Occipital lobe (tissue), 2 donors: Measurements from ENCODE around the gene PLD4. TPM values are rescaled to one million over a fixed set of nuclear protein-coding genes. Genes with fewer than 3 reads are reported as not detected.

ENCODE experiments used
- DNase-seq: peaks from one replicate; lab custom pipeline; 2025; lab: John Stamatoyannopoulos, UW
- total RNA-seq: library from RNA; depleted of rRNA; stranded (reverse); fragments of >200 nt; gene quantifications from one replicate; pipeline ENCODE4 v1.2.3, GENCODE V29; 2014

Gene PLD4
- total RNA-seq, 1 donor from 2014 or later = 5.8 TPM

DNA sequence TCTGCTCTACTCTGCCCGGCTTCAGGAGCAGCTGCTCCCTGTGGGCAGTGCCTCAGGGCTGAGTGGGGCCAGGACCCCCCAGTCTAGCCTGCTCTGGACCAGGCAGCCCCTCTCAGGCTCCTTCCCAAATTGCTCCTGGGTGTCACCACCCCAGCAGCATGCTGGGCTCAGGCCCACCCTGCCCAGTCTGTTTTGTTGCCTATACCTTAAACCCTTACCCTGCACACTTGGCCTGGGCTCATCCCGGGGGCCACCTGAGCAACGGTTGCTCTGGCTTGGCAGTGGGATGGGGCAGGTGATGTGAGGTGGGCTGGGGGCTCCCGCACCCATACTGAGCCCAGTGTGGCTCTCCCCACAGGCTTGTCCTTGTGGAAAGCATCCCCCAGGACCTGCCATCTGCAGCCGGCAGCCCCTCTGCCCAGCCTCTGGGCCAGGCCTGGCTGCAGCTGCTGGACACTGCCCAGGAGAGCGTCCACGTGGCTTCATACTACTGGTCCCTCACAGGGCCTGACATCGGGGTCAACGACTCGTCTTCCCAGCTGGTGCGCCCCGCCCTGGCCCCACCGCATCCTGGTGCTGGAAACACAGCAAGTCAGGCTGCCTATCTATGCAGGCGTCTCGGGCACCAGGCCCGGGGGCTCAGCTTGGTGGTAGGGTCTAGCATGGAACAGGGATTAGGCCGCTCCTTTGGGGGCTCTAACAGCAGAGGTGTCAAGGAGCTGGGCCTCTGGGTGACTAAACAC lies 3.9 kb downstream of the PLD4 start:
- no peak for DNase-seq

DNA sequence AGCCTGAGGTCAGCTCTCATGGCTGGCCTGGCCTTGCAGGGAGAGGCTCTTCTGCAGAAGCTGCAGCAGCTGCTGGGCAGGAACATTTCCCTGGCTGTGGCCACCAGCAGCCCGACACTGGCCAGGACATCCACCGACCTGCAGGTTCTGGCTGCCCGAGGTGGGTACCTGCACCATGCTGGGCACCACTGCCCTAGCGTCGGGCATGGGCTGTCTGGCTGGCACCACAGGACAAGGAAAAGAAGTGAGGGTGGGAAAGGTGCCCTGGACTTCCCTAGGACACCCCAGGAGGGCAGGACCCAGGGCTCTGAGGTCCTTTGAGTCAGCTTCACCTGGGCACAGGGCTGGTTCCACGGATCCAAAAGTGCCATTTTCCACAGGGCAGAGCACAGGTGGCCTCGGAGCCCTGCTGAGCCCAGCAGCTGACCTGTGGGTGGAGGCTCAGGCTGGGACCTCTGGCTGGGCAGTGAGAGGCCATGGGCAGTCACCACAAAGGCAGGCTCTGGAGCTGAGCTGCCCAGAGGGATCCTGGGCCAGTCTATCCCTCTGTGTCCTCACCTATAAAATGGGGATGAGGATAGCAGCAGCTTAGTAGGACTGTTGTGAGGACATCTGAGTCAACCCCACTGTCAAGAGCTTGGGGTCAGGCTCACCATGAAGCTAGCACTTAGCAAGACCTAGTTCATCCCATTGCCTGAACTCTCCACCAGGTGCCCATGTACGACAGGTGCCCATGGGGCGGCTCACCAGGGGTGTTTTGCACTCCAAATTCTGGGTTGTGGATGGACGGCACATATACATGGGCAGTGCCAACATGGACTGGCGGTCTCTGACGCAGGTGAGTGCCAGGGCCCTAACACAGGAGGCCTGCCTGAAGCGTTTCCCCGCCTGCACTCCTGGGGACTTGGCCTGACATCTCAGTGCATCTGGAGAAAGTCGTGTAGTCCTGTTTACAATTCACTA lies 4.9 kb downstream of the PLD4 start:
- DNase-seq = no peak

DNA sequence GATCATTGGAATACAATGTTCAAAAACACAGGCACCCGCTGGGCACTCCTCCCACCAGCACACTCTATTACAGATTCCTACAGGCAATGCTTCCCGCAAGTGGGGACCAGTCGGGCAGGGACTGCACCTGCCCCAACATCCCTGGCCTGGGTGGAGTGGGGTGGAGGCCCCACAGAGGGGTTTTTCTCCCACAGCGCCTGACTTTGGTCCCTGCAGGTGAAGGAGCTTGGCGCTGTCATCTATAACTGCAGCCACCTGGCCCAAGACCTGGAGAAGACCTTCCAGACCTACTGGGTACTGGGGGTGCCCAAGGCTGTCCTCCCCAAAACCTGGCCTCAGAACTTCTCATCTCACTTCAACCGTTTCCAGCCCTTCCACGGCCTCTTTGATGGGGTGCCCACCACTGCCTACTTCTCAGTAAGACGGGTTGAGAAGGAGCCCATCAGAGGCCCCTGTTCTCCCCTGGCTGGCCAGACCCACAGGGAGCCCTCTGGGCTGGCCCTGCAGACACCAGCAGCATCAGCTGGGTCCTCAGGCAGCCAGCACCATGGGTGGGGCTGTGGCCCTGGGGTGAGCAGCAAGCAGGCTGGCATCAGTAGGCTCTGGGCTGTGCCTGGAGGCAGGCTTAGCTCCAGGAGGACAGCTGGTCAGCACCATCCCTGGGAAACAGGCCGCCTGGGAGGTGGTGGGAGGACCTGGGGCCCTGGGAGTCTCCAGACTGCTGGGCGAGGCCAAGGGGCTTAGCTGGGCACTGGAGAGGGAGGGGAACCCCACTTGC lies 6.0 kb downstream of the PLD4 start:
- no peak for DNase-seq

DNA sequence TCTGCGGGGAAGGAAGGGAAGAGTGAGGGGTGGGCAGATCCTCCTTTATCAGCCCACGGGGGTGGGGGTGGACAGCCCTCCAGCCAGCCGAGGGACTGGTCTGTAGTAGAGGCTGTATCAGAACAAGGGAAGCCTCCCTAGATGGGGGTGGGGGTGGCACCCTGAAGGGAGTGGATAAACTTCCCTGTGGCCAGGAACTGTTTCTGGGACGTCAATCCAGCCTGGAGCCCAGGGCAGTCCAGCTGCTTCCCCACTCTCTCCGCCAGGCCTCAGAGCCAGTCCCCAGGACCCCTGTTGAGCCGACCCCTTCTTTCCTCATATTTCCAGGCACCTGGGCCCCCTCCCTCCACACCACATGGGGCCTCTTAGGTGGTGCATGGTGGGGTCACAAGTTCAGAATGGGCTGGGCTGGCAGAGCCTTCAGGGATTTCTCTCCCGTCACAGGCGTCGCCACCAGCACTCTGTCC lies 6.7 kb downstream of the PLD4 start:
- no peak for DNase-seq

DNA sequence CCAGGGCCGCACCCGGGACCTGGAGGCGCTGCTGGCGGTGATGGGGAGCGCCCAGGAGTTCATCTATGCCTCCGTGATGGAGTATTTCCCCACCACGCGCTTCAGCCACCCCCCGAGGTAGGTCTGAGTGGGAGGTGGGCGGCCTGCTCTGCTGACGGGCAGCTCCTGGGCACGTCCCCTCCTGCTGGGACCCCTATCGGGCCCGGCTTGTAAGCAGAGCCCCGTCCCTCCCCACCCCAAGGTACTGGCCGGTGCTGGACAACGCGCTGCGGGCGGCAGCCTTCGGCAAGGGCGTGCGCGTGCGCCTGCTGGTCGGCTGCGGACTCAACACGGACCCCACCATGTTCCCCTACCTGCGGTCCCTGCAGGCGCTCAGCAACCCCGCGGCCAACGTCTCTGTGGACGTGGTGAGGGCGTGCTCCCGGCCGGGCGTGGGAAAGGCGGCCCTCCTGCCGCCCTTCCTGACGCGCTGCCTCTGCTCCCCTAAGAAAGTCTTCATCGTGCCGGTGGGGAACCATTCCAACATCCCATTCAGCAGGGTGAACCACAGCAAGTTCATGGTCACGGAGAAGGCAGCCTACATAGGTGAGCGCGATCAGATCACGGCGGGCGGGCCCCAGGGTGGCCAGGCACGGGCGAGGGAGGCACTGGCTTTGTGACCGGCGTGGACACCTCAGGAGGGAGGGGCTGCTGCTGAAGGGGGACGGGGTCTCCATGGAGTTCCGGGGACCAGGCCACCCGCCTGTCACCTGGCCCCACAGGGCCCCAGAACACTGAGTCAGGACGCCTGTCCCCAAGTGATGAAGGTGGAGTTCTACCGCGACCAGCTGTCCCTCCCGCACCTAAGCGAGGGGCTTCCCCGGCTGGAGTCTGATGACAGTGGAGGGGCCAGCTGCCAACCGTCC lies 7.3 kb downstream of the PLD4 start:
- no peak for DNase-seq

DNA sequence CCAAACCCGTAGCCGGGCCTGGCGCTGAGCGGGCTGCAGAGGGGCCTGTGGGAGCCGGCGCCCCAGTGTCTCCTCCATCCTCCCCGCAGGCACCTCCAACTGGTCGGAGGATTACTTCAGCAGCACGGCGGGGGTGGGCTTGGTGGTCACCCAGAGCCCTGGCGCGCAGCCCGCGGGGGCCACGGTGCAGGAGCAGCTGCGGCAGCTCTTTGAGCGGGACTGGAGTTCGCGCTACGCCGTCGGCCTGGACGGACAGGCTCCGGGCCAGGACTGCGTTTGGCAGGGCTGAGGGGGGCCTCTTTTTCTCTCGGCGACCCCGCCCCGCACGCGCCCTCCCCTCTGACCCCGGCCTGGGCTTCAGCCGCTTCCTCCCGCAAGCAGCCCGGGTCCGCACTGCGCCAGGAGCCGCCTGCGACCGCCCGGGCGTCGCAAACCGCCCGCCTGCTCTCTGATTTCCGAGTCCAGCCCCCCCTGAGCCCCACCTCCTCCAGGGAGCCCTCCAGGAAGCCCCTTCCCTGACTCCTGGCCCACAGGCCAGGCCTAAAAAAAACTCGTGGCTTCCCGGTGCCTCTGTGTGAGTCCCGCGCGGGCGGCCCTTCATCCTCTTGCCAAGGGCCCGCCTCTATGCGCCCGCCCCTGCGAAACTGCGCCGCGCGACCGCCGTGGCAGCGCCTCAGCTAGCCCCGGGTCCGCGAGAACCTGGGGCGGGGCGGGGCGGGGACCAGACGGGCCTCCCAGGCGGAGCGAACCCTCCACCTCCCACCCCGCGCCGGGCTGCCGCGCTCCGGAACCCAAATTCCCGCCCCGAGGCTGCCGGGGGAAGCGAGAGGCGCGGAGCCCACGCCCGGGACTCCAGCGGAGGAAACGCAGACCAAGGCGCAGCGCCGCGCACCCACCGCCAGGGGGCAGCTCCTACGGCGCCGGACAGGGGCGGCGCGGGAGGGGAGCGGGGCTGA lies 8.3 kb downstream of the PLD4 start:
- peak; percentile 57 for DNase-seq

DNA sequence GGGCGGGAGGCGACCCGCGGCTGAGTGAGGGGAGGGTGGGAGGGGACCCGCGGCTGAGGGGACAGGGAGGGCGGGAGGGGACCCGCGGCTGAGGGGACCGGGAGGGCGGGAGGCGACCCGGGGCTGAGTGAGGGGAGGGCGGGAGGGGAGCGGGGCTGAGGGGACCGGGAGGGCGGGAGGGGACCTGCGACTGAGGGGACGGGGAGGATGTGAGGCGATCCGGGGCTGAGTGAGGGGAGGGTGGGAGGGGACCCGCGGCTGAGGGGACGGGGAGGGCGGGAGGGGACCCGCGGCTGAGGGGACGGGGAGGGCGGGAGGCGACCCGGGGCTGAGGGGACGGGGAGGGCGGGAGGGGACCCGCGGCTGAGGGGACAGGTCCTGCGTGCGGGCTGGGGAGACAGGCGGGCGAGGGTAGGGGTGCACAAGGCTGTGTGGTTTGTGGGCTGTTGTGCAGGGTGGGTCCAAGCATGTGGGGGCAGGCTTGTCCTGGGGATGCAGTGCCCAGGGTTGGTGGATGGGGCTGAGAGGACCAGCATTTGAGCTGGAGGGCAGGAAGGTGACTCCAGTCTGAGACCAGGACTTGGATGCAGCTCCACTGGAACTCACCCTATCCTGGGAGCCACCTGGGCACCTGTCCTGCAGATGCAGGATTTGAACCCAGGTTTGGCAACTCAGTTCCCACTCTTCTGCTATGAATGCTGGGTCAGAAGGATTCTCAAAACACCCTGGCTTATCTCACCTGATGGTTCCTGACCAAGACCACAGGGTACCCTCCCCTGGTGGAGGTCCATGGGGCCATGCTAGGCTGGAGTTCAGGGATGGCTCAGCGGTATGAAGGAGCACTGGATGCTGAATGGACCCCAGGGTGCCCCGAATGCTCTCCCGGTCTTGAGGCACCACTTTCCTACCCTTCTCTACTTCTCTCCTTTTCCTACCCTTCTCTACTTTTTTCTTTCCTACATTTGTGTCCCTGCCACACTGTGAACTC lies 9.4 kb downstream of the PLD4 start:
- no peak for DNase-seq

DNA sequence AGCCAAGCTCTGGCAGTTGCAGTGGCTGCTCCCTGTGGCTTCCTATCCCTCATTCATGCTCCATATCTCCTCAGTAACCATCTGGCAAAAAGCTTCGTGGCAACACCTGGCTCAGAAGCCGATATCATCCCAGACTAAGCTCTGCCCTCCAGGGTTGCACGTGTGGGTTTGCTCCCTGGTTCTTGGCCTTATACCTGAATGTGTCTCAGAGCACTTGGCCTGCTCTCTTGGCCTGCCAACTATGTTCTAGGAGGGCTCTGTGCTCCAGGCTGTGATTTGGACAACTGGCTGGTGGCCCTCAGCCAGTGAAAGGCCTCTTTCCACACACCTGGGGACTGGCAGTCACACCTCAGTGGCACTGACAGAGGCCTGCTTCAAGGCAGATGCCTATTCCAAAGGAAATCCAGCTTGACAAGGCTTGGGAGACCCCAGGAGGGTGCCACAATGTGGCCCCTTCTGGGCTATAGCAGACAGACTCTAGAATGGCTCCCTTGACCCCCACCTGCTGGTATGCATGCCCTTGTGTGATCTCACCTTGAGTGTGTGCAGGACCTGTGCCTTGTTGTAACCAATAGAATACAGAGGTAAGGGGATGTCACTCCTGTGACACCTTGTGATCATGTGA lies 10.5 kb downstream of the PLD4 start:
- DNase-seq = no peak

DNA sequence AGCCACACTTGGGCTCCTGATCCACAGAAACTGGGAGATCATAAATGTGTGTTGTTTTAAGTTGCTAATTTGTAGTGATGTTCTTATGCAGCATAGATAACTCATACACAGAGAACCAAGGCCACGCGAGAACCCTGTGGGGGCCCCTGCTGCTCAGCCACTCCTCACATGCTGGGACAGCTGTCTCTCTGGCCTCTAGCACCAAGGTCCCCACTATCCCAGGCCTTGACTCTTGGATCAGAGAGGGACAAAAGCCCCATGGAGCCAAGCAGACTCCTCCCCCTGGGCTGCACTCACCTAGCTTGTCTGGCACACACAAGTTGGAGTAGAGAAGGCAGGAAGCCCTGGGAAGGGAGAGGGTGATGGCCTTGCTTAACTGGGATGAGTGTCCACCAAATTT lies 11.3 kb downstream of the PLD4 start:
- DNase-seq = no peak

DNA sequence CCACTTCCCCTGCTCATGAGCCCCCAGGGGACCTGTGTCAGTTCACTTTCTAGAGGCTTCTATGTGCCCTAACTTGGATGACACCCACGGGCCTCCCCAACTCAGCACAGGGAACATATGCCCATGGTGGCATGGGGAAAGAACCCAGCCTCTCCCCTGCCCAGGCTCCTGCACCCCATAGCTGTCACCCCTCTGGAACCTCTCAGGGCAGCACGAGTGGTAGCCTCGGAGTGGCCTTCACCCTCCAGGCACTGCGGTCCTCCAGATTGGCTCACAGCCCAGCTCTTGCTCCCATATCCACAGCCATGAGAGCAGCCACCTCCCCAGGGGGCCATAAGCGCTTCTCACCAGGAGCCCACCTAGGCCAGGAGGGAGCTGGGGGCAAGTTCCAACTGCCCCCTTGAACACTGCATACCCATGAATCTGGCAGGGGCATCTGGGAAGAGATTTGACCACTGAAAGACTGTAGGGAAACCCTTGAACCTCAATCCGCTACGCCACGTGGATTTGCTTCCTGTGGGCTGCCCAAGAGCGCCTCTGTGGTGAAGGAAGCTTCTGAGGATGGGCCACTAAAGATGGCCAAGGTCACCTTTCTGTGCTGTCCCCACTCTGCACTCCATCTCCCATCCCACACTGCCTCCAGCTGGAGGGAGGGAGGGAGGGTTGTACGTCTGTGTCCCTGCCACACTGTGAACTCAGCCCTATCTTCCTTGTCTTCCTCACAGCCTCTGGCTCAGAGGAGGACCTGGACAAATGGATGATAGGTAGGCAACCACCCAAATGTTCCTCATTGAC lies 11.9 kb downstream of the PLD4 start:
- DNase-seq = no peak

DNA sequence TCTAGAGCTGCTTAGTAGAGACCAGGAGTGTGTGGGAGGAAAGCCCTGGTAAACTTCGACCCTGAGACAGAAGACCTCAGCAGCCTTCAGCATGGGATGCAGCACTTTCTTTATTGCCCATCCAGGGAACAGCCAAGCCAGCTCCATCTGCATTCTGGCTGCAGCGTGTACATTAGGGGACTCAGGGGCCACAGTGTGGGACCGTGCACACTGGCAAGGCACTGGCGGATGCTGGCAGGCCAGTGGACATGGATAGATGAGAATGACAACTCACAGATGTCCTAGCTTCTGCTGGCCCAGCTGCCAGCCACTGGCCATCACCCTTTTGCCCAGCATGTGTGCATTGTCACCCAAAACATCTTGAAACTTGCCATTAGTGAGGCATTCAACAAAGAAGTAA lies 12.5 kb downstream of the PLD4 start:
- DNase-seq = no peak

DNA sequence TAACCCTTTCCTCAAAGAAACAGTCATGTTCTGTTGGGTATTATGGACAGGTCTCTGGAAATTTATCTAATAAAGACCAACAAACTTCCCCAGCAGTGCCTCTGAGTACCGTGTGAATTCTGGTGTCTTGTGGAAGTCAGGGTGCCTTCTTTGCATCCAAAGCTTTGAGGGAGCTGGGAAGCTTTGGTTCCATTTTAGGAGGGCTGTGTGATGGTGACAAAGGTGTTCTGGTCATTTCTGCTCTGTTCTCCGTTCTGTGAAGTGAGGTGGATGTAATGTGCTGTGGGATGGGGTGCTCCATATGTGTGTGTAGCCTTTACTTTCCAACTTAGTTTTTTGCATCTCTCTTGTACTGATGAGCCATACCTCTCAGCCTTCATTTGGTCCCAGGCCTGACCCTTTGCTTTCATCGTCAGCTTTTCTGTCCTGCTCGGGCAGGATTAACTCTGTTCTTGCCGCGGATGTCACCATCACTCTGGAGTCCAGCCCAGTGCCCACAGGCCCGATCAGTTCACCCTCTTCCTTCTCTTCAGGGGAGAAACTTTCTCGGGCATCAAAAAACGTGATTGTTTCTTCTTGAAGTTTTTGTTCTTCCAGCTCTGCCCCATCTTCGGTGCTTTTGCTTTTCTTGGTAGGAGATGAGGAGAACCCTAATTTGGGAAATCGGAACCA lies 13.2 kb downstream of the PLD4 start:
- no peak for DNase-seq

DNA sequence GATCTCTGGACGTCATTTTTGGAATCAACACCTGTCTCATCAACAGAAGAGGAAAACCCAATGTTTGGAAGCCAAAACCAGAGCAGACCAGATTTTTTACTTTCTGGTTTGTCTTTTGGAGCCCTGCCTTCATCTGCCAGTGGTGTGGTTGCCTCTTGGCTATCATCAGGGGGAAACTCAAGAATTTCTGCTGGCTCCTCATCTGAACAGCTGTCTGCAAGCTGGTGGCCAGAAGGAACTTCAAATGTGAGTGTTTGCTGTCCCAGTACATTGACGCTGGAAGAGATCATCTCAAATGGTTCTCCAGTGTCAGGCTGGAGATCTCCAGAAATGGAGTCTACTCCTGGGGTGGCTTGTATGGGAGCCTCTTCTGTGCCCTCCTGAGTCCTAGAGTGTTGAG lies 13.8 kb downstream of the PLD4 start:
- DNase-seq = no peak

DNA sequence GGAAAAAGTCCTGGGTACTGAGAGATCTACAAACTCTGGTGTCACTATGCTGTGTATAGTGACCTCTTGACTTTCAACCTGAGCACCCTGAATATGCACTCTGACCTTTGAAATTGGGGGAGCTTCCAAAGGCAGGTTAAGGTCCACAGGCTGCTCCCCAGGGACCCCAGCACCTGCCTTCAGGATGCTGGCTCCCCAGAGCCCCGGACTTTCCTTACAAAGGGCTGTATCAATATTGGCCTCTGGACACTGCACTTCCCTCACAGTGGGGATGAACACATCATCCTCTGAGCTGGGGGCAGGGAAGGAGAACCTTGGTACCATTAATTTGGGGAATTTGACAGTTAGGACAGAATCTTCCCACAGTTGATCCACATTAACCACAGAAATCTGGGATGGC lies 14.3 kb downstream of the PLD4 start:
- no peak for DNase-seq

DNA sequence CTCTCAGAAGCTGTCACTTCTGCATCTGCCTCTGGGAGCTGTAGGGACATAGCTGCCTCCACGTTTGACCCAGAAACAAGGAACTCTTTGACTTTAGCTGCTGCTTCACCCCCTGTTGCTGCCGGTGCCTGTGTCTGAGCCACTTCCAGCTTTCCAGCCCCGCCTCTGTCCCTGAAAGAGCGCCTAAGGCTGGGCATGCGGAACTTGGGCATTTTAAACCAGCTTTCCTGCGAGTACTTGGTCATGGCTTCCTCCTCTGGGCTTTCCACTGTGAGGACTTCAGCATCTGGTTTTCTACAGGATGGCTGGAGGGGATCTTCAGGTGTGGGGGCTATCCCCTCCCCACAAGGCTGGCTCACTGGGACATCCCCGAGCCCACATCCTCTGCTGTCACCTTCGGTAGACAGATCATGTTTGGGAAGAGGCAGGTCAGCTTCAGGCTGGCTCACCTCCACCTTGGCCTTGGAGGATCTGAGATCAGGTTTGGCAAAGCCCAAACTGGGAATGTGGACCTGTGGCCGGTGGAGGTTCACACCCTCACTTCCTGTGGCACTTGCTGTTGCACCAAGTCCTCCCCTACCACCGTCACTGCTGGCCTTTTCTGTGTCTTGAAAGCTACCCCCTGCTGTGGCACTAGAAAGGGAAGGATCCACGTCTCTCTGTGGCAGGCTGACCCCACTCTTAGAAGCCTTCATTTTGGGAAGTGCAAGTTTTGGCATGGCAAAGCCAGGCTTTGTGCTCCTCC lies 15.2 kb downstream of the PLD4 start:
- no peak for DNase-seq
